Subcutaneous abdominal adipose tissue (tissue), 5 donors: Measurements from ENCODE around the gene RCAN2.

Experiments used
- H3K27ac ChIP-seq: one replicate; pipeline ENCODE4 v1.7.0; 2013; ENCODE audit warnings: low read depth, mild to moderate bottlenecking, inconsistent platforms, low read length, moderate library complexity
- H3K27me3 ChIP-seq, 5 donors: one replicate each; pipeline ENCODE4 v1.7.0; 2013; ENCODE audit warnings: low read length in 5 of 5, inconsistent platforms in 1 of 5; ENCODE audit not compliant: control insufficient read depth in 5 of 5, insufficient read depth in 4 of 5
- H3K36me3 ChIP-seq, 5 donors: one replicate each; pipeline ENCODE4 v1.7.0; 2013; ENCODE audit warnings: low read length in 5 of 5; ENCODE audit not compliant: control insufficient read depth in 5 of 5, insufficient read depth in 5 of 5
- H3K4me1 ChIP-seq, 5 donors: one replicate each; pipeline ENCODE4 v1.7.0; 2013; ENCODE audit warnings: low read length in 5 of 5, mild to moderate bottlenecking in 3 of 5, moderate library complexity in 1 of 5; ENCODE audit not compliant: control insufficient read depth in 5 of 5, insufficient read depth in 5 of 5
- H3K4me3 ChIP-seq, 5 donors: one replicate each; pipeline ENCODE4 v1.7.0; 2013; ENCODE audit warnings: low read length in 5 of 5, low read depth in 1 of 5
- H3K9ac ChIP-seq, 5 donors: one replicate each; pipeline ENCODE4 v1.7.0; 2013; ENCODE audit warnings: low read length in 5 of 5, mild to moderate bottlenecking in 4 of 5, moderate library complexity in 3 of 5
- H3K9me3 ChIP-seq, 5 donors: one replicate each; pipeline ENCODE4 v1.7.0; 2013; ENCODE audit warnings: low read length in 5 of 5; ENCODE audit not compliant: control insufficient read depth in 5 of 5
- donor health status: healthy.
- donor health status: healthy.
- donor health status: healthy.
- donor health status: healthy.
- donor health status: healthy.

RCAN2 gene

GRCh38 chr6:46306431-46306830, 184.8 kb downstream of the RCAN2 start:
- H3K9me3 ChIP-seq, result no peaks in the 10 kb centered on the region
- no peaks in the 10 kb centered on the region for H3K36me3 ChIP-seq
- no peak overlapping the region for H3K9ac ChIP-seq
- H3K27me3 ChIP-seq, result no peaks in the 10 kb centered on the region
- H3K27ac ChIP-seq, result no peak overlapping the region
- H3K4me3 ChIP-seq, result no peak overlapping the region
- peaks cover 0 to 8% (median 3%) of the 10 kb centered on the region in 5 donors for H3K4me1 ChIP-seq

- no peaks in the 10 kb centered on the region for H3K9me3 ChIP-seq
- no peak overlapping the region for H3K27ac ChIP-seq
- H3K27me3 ChIP-seq, result no peaks in the 10 kb centered on the region
- H3K36me3 ChIP-seq, result no peaks in the 10 kb centered on the region
- H3K4me3 ChIP-seq, result no peak overlapping the region
- H3K4me1 ChIP-seq, result peaks cover 0 to 8% (median 3%) of the 10 kb centered on the region in 5 donors
- H3K9ac ChIP-seq, result no peak overlapping the region
These were observed 185.4 kb downstream of the RCAN2 start for GRCh38 chr6:46305833-46306232.

- Histone ChIP-seq H3K27me3 (no peaks in the 10 kb centered on the region), H3K27ac (no peak overlapping the region), H3K9me3 (no peaks in the 10 kb centered on the region), H3K4me1 (peaks cover 0 to 8% (median 3%) of the 10 kb centered on the region in 5 donors), H3K36me3 (no peaks in the 10 kb centered on the region), H3K4me3 (no peak overlapping the region), H3K9ac (no peak overlapping the region)
These were observed 186.0 kb downstream of the RCAN2 start for GRCh38 chr6:46305236-46305635.

- no peaks in the 10 kb centered on the region for H3K9me3 ChIP-seq
- H3K27me3 ChIP-seq, result no peaks in the 10 kb centered on the region
- H3K36me3 ChIP-seq, result no peaks in the 10 kb centered on the region
- no peak overlapping the region for H3K4me3 ChIP-seq
- H3K27ac ChIP-seq, result no peak overlapping the region
- no peak overlapping the region for H3K9ac ChIP-seq
- H3K4me1 ChIP-seq, result peaks cover 0 to 1% (median 0%) of the 10 kb centered on the region in 5 donors
These were observed 188.4 kb downstream of the RCAN2 start for GRCh38 chr6:46302816-46303215.

- no peak overlapping the region for H3K4me3 ChIP-seq
- H3K27ac ChIP-seq, result no peak overlapping the region
- no peak overlapping the region for H3K9ac ChIP-seq
These were observed 189.1 kb downstream of the RCAN2 start for GRCh38 chr6:46302176-46302575.

GRCh38 chr6:46299253-46299652, 192.0 kb downstream of the RCAN2 start:
- Histone ChIP-seq H3K27ac (no peak overlapping the region), H3K4me3 (no peak overlapping the region), H3K9ac (no peak overlapping the region), H3K36me3 (no peaks in the 10 kb centered on the region), H3K4me1 (peaks cover 0 to 8% (median 4%) of the 10 kb centered on the region in 5 donors), H3K27me3 (no peaks in the 10 kb centered on the region), H3K9me3 (no peaks in the 10 kb centered on the region)

More at GRCh38 chr6:46302176-46302575, 189.1 kb downstream of the RCAN2 start:
- no peaks in the 10 kb centered on the region for H3K27me3 ChIP-seq
- H3K36me3 ChIP-seq, result no peaks in the 10 kb centered on the region
- no peaks in the 10 kb centered on the region for H3K9me3 ChIP-seq
- peaks cover 0 to 4% (median 0%) of the 10 kb centered on the region in 5 donors for H3K4me1 ChIP-seq

GRCh38 chr6:46296586-46296985, 194.7 kb downstream of the RCAN2 start:
- Histone ChIP-seq H3K27ac (peak overlapping the region; percentile 70), H3K4me3 (no peak overlapping the region), H3K36me3 (no peaks in the 10 kb centered on the region), H3K4me1 (peaks cover 0 to 8% (median 4%) of the 10 kb centered on the region in 5 donors), H3K9me3 (no peaks in the 10 kb centered on the region), H3K9ac (no peak overlapping the region), H3K27me3 (no peaks in the 10 kb centered on the region)

GRCh38 chr6:46293641-46294316, 197.5 kb downstream of the RCAN2 start:
- Histone ChIP-seq H3K9me3 (no peaks in the 10 kb centered on the region), H3K27ac (no peak overlapping the region), H3K4me1 (peaks cover 0 to 16% (median 4%) of the 10 kb centered on the region in 5 donors), H3K36me3 (no peaks in the 10 kb centered on the region), H3K9ac (no peak overlapping the region), H3K27me3 (no peaks in the 10 kb centered on the region), H3K4me3 (no peak overlapping the region)

- Histone ChIP-seq H3K27ac (no peak overlapping the region), H3K4me1 (peaks cover 0 to 14% (median 0%) of the 10 kb centered on the region in 5 donors), H3K27me3 (no peaks in the 10 kb centered on the region), H3K9ac (no peak overlapping the region), H3K36me3 (no peaks in the 10 kb centered on the region), H3K4me3 (no peak overlapping the region), H3K9me3 (no peaks in the 10 kb centered on the region)
These were observed 199.4 kb downstream of the RCAN2 start for GRCh38 chr6:46291880-46292279.

GRCh38 chr6:46291275-46291633, 200.0 kb downstream of the RCAN2 start:
- peaks cover 0 to 10% (median 0%) of the 10 kb centered on the region in 5 donors for H3K4me1 ChIP-seq

More at GRCh38 chr6:46291275-46291633, 200.0 kb downstream of the RCAN2 start:
- Histone ChIP-seq H3K9me3 (no peaks in the 10 kb centered on the region), H3K27ac (no peak overlapping the region), H3K4me3 (no peak overlapping the region), H3K36me3 (no peaks in the 10 kb centered on the region), H3K27me3 (no peaks in the 10 kb centered on the region), H3K9ac (no peak overlapping the region)
